Measurements from ENCODE around the gene ZPR1.
"Not testable (repeated sequence)": the region's sequence is repeated elsewhere in the genome, so short reads cannot be mapped to it uniquely, and the experiment has no call there.

The ZPR1 gene

GRCh38 chr11:116792144-116792868 lies 4.5 kb upstream of the ZPR1 start:
- peak; percentile 52 for DNase-seq (ENCODE audit: low spot score)

- no peak for DNase-seq (ENCODE audit: low spot score)
Observed at GRCh38 chr11:116791813-116792143, 4.0 kb upstream of the ZPR1 start, which contains the start of gene APOA5. APOA5 (minus strand) TSS chr11:116791879; CDS start chr11:116791860, 19 bp downstream.

- DNase-seq (ENCODE audit: low spot score): peak; percentile 92
Observed at GRCh38 chr11:116791002-116791812, 3.4 kb upstream of the ZPR1 start.

GRCh38 chr11:116790167-116791001 lies 2.6 kb upstream of the ZPR1 start:
- no peak for DNase-seq (ENCODE audit: low spot score)

- no peak for DNase-seq (ENCODE audit: low spot score)
Observed at GRCh38 chr11:116788975-116789374, 1.2 kb upstream of the ZPR1 start.

GRCh38 chr11:116788534-116788933 lies 711 bp upstream of the ZPR1 start:
- no peak for DNase-seq (ENCODE audit: low spot score)

- no peak for DNase-seq (ENCODE audit: low spot score)
Observed at GRCh38 chr11:116787436-116787785, 412 bp downstream of the ZPR1 start.

GRCh38 chr11:116786966-116787365 lies 857 bp downstream of the ZPR1 start:
- DNase-seq (ENCODE audit: low spot score): no peak

- no peak for DNase-seq (ENCODE audit: low spot score)
Observed at GRCh38 chr11:116786326-116786725, 1.5 kb downstream of the ZPR1 start.

- no peak for DNase-seq (ENCODE audit: low spot score)
Observed at GRCh38 chr11:116782728-116783127, 5.1 kb downstream of the ZPR1 start.

GRCh38 chr11:116778556-116778955 lies 9.3 kb downstream of the ZPR1 start:
- DNase-seq (ENCODE audit: low spot score): no peak

GRCh38 chr11:116777056-116777455 lies 10.8 kb downstream of the ZPR1 start:
- no peak for DNase-seq (ENCODE audit: low spot score)

GRCh38 chr11:116776522-116776984 lies 11.3 kb downstream of the ZPR1 start:
- DNase-seq (ENCODE audit: low spot score): no peak

GRCh38 chr11:116775975-116776374 lies 11.8 kb downstream of the ZPR1 start:
- DNase-seq (ENCODE audit: low spot score): no peak

- no peak for DNase-seq (ENCODE audit: low spot score)
Observed at GRCh38 chr11:116774661-116775060, 13.2 kb downstream of the ZPR1 start.

GRCh38 chr11:116773203-116774097 lies 14.4 kb downstream of the ZPR1 start:
- DNase-seq (ENCODE audit: low spot score): no peak

- DNase-seq (ENCODE audit: low spot score): peak; percentile 73
Observed at GRCh38 chr11:116772443-116773202, 15.2 kb downstream of the ZPR1 start, which contains the start of gene BUD13. BUD13 (minus strand) TSS chr11:116772987; CDS start chr11:116772964, 23 bp downstream.

GRCh38 chr11:116771935-116772334 lies 15.9 kb downstream of the ZPR1 start:
- DNase-seq (ENCODE audit: low spot score): no peak

GRCh38 chr11:116762132-116762531 lies 25.7 kb downstream of the ZPR1 start:
- no peak for DNase-seq (ENCODE audit: low spot score)

GRCh38 chr11:116756044-116756443 lies 31.8 kb downstream of the ZPR1 start:
- not testable (repeated sequence) for DNase-seq (ENCODE audit: low spot score)
